NCI-H524 treated with DMSO at 0.1 percent for 48 hours (cell line): ENCODE data around the gene LAMA2.

Experiments
- DNase-seq: peaks from one replicate; lab custom pipeline; 2025; lab: John Stamatoyannopoulos, UW

Gene LAMA2

DNA sequence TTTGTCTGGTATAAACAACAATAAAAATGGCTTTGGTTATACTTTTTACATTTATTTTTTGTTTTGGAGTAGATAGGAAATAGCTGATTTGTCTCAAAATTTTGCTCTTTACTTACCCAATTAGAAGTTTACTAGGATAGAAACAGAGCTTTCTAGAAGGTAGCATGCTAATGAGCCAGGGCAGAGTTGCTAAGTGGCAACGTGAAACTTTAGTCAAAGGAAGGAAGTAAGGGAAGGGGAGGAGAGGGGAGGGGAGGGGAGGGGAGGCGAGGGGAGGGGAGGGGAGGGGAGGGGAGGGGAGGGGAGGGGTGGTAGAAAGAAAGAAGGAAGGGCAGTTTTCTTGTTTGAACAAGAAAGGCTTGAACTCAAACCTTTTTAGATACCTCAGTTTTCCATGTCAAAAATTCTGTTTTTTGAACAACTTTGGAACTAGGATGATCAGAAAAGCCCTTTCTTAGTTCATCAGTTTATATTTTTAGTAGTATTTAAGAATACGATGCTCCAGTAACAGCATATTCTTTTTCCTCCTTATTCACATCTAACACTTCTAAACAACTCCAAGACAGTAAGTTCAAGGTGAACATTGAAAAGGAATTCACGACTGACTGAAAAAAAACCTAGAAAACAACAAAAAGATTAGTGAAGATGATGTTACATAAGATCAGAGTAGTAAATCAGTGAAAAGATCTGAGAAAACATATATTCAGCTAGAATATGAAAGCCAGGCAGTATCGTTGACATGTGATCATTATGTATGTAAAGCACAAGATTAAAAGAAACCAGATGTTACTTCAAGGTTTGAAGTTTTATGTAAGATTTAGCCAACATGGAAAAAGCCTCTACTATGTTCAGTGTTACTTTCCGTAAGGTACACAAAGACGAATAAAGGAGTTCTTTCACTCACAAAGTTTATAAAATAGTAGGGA lies 563.6 kb downstream of the LAMA2 start:
- no peak for DNase-seq

DNA sequence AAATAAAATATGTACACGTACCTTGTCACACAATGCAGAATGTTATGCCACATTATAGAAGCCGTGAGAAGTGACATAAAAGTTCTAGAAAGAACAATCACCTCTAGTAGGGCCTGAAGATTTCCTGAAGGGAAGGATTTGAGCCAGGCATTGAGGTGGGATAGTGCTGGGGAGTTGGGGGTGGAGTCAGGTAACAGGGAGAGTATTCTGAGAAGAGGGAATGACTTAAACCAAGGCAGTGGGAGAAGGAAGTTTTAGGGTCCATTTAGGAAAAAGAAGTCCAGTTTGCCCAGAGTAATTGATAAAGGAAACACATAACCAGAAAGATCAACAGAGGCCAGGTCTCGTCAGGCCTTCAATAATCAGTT lies 564.2 kb downstream of the LAMA2 start:
- no peak for DNase-seq

DNA sequence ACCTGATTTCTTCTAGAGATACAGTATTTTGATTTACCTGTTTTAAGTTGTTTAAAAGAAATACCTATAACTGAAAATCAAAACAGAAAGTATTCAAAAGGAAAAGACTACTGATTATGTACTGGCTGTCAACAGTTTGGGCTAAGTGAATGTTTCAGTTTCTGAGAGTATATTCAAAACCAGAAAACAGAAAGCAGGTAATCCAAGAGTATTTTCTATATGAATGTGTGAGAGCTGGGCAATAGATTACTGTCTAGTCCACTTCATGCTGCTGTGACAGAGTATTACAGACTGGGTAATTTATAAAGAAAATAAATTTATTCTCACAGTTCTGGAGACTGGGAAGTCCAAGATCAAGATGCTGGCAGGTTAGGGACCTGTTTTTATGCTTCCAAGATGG lies 566.0 kb downstream of the LAMA2 start:
- DNase-seq, result no peak

DNA sequence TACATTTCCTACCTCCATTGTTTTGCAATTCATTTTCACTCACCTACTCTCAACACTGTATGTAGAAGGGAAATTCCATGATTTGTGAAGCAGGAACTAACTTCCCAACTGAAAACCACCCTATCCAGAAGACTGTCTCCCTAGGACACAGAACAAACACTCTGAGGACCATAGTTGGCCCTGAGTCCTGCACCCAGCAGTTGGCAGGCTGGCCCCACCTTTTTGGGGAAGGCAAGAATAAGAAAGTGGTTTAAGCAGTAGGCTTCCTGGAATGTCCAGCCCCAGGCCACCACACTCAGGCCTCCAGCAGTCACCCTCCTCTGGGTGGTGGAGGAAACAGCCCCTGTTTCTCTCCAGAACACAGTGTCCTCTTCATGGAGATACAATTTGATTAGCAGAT lies 568.2 kb downstream of the LAMA2 start:
- no peak for DNase-seq

DNA sequence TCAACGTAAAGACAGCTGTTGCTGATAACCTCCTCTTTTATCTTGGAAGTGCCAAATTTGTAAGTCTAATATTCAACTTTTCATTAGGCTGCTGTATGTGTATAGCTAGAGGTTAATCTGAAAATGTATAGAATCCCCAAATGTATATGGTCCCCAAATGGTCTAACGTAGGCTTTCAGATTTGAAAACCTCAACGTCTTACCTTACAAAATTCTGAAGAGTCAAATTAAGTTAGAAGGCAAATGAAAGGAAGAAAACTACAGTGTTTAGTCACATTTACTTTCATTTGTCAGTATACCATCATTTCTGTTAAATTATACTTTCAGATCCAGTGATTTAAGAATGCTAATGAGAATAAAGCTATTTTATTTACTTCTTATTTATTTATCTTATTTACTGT lies 570.1 kb downstream of the LAMA2 start:
- DNase-seq, result no peak

DNA sequence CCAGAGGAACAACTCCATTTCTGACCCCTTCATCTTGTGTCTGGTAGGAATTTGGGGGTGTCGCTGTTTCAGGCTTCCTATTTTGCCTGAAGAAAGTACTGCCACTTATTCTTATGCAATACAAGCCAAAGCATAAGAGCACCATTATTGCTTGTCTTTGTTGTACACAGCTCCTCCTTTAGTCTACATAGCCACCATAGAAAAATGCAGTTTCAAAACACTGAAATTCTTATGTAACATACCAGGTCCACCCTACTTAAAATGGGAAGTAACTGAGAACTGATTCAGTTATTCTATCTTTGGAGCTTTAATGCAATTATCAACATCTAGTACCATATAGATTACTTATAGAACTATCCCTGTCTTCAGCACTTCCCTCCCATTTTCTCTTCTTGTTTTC lies 571.5 kb downstream of the LAMA2 start:
- no peak for DNase-seq

DNA sequence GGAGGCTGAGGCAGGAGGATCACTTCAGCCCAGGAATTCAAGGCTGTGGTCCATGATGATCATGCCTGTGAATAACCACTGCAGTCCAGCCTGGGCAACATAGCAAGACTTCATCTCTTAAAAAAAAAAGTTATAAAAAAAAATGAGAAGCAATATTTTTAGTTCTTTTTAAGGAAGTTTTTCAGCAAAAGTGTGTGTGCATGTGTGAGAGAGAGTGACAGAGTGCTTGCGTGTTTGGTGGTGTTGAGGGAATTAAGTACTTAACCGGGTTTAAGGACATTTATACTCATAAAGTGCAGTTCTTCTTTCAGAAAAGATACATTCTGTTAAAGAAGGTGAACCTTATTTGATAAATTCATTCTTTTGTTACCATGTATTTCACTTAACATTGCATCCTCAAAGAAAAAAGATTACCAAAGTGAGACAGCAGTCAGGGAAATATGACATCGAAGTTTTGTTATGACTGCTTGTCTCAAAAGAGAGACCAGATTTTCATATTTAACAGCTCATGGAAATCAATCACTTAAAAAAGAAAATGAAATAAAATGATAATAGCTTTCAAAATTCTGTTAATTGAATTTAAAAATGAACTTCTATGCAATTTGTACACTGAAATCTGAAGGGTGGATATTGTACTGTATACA lies 572.3 kb downstream of the LAMA2 start:
- no peak for DNase-seq

DNA sequence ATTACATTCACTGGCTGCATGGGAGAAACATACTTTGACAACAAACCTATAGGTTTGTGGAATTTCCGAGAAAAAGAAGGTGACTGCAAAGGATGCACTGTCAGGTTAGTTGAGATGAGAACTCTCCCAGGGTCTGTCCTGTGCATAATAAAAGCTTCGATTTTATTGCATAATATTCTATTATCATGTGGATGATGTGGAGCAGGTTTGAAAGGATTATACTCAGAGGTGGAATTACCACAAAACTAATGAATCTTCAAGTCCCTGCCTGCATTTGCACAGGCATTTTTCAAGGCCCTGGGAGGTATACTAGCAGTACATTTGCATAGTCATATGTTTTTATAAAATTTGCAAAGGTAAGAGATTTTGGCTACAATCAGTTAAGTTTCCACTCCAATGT lies 577.3 kb downstream of the LAMA2 start:
- DNase-seq, result no peak

DNA sequence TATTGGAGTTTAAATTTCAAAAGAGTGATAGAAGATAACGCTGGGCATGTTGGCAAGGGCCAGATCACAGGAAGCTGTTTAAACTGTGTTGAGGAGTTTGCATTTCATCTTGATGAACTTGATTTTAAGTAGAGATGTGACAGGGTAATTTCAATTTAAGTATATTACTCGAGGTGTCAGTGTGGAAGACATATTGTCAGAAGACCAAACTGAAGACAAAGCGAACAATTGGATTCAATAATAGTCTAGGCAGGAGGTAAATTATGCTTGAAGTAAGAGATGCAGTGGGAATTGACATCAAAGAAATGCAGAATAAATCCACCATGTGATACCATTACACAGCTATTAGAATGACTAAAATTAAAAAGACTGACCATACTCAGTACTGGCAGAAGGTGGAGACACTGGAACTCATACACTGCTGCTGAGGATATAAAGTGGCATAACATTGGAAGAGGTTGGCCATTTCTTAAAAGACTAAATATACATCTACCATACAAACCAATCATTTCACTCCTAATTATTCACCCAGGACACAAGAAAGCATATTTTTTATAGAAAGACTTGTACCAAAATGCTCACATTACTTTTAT lies 586.2 kb downstream of the LAMA2 start:
- DNase-seq, result no peak

DNA sequence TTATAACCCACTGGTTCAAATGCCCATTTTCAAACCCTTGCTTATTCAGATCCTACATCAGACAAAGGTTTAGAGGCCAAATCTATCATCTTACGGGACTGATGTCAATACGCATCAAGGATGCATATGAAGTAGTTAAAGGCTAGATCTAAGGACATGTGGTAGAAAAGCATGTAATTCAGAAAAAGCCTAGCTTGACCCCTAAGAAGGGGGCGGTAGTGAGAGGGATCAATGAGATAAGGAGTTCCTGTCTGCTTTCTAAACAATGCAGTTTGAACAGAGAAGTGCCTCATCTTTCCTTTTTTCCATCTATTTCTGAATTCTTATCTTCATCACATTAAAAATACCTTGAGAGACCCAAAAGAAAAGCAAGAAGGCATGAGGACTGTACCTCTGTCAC lies 589.3 kb downstream of the LAMA2 start:
- no peak for DNase-seq

DNA sequence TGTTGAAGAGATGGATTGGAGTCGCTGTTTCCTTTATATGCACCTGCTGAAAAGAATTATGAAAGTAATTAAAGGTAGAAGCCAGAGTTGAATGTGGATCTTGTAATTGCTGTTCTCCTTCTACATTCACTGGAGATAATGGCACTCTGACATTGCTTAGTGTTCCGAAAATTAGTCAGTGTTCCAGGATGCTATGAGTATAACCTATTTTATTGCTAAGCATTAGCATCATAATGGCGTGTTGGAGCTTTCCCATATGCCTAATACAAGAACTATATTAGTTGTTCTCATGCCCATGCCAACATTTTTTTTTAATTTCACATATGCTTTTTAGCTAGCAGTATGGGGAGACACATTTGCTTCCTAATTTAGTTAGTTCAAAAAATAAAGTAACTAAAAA lies 590.6 kb downstream of the LAMA2 start:
- no peak for DNase-seq

DNA sequence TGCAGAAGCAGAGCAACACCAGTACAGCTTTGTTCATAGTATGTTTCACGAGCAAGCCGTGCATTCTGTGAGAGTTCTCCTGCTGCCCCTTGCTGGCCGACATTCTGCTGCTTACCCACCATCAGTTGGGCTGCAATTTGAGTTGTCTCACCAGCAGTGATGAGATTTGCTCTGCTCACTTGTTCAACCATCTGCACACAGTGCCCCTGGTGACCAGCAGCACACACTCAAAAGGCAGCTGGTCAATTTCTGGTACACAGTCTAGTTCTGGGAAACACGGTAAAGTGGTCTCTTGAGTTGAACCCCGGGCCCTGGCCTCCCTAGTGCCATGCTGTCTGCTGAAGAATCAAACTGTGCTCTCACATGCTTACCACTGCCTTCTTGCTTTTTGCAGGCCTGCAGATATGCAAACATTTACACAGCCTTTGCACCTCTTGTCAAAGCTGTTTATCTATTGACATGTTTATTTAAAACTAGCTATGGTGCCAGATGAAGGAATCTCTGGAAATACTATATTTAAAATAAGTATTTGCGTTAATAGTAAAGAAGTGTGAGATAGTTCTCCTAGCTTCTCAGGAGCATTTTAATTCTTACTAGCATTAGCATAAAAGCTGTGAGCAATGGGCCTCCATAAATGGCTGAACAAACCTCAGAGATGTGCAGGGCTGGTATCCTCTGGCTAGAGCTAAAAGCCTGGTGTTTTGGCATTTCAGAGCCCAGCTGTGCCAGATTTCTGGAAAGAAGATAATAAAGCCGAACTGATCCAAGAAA lies 592.7 kb downstream of the LAMA2 start:
- DNase-seq, result peak; percentile 81

DNA sequence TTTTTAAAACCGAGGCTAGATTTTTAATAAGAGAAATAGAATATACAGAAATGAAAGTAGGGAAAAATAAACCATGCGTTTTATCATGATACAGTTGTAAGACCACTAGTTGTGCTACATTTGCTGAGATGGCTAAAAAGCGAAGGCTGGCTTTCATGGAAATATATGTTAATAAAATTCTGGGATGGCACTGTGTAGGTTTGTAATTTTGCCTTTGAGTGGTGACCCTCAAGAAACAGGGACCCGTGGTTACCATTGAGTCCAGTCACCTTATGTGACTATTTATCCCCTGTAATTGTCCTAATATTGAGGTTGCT lies 593.3 kb downstream of the LAMA2 start:
- no peak for DNase-seq

DNA sequence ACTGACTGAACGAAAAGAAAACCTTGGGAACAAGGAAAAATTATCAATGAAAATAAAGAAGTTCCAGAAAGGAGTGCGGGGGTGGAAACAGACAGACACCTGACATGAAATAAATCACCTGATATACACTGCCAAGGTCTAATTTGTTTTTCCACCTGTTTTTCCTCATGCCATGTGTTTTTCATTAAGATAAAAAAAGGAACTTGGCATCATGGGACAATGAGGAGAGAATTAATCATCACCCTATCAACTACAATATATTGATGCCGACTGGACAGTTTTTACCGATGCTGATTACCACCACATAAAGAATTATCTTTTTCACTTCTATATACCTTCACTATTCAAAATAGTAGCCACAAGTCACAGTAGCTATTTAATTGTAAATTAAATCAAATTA lies 593.9 kb downstream of the LAMA2 start:
- no peak for DNase-seq

DNA sequence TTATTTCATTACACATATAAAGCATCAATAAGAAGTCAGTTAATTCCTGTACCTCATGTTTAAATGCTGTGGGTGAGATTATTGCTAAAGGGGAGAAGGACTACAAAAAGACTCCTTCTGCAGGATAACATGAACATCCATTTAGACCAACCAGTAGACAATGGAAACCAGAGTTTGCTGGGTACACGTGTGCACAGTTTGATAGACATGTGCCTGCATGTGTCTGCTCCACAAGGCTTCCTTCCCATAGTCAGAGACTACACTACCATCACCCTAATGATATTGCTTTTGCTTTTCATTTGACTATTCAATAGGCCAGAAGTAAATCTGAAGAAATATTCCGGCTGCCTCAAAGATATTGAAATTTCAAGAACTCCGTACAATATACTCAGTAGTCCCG lies 595.4 kb downstream of the LAMA2 start:
- DNase-seq, result no peak

DNA sequence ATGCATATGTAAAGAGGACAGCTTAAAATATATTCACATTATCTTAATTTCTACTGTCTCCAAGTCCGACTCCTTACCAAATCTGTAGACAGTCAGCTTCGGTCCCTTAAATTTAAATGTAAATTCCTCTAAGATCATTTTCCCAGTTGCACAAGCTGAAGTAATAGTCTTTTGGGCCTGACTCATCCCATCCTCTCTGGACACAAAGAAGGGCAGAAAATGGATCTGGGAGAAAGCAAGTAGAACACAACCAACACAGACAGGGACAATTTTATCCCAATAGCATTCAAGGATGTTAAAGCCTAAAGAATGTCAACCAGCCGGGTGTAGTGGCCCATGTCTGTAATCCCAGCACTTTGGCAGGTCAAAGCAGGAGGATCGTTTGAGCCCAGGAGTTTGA lies 598.8 kb downstream of the LAMA2 start:
- DNase-seq, result no peak

DNA sequence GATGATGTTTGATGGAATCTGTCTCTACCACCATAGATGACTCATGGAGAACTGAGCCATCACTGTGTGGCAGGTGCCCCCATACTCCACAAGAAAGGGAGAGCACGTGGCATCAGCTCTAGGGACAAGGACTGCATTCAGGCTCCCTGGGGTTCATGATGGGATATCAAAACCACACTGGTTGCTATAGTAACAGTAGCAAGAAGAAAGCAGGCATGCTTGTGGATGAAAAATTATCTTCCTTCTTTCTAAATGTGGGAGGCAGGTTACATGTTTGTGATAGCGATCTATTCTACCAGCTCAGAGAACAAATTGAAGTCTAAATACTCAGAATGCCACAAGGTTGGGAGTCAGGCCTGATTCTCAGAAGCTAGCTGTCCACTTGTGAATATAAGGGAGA lies 602.8 kb downstream of the LAMA2 start:
- DNase-seq, result peak; percentile 84

DNA sequence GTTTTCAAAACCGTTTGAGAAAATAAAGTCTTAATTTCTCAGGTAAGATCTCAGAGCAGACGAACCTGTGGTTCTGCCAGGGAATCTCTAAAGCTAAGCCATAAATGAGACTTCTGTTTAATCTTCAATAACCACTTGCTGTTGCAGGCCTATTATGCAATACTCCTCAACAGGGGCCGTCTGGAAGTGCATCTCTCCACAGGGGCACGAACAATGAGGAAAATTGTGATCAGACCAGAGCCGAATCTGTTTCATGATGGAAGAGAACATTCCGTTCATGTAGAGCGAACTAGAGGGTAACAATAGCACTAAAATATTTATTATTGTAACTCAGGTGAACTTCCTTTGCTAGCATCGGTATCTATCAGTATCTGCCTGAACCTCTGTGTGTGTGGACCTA lies 603.4 kb downstream of the LAMA2 start:
- DNase-seq, result peak; percentile 44

DNA sequence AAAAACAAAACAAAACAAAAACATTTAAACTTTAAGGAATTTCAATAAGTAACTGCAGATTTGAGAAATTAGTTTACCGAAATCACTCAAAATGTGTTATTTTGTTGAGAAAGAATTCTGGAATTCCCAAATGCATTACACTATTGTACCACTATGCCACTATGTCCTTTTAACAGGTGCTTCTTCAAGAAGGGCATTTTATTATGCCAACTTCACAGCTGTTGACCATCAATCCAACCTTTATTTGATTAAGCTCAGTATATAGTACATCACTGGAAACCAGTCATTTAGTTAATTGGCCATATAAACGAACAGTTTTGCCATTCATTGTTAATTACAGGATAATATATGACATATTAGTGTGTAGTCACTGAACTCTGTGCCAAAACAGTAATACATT lies 605.4 kb downstream of the LAMA2 start:
- no peak for DNase-seq

DNA sequence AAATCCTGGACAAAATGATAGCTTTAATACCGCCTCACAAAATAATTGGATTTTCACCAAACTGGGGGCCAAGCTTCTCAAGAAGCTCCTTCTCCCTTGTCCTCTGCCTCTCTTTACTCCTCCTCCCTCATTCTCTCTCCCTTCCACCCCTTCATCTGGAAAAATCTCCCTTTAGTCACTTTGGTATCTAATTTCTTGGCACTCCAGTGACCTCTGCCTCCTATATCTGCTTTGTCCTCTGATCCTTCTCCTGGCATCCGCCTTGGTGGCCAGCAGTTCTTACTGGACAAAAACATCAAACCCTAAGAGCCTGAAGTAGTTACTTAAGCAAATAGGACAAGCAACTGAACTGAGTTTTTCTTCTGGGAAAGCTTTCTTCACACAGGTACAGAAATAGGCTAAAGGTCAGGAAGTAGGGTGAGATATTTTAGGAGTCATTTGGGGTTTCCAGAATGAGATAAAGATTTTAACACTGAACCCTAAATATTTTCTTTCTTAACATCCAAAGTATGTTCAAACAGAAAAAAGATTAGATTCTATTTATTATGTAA lies 606.4 kb downstream of the LAMA2 start:
- no peak for DNase-seq

DNA sequence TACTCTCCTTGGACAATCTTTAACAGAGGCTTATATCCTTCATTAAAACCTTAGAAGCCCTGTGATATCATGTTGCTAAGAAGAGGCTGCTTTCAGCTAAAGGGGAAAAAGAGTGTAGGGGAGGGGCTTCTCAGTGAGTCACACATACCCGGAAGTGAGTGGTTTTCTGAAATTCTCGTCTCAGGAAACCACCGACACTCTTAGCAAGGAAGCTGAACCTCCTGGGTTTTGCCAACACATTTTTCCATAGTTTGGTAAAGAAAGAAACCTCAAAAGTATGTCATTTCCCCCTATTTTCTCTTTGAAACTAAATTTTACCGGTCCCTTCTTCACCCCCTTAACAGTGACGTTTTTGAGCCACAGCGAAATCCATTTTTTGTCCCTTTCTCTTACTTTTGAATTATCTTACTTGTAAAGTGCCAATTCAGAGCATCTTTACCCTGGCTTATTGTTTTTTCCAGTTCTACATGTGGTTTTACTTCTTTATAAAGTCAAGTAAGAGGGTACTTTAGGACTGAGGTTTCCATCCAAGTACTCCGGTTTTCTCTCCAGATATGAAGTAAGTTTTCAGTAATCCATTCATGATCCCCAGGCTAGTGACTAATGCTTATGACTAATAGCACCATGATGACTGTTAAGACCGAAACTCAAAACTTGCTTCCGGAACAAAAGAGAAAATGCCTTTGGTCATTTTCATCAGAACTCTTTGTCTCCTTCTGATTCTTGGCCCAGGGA lies 607.8 kb downstream of the LAMA2 start:
- DNase-seq, result no peak

DNA sequence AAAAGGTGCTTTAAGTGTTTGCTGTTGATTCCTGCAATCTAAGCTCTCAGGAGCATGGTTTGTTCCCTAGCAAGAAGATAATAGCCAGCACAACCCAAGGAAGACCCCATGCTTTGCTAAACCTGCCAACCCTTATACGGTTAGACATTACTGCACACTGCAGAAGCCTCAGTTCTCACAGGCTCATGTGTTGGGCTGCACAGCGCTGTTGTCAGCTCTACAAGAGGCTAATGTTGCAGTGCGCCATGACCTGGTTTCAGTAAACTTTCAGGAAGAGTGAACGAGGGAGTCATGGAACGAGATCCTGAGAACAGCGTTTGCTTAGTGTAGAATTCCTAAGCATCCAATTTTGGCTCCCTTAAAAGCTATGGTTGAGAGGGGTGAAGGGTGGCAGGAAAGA lies 608.5 kb downstream of the LAMA2 start:
- DNase-seq, result no peak
